A172 (cell line): ENCODE measurements around the gene ALG1L2. TPM values are rescaled to one million over a fixed set of nuclear protein-coding genes. Genes with fewer than 3 reads are reported as not detected.
"Not testable (repeated sequence)": the region's sequence is repeated elsewhere in the genome, so short reads cannot be mapped to it uniquely, and the experiment has no call there.

Experiments
- DNase-seq: peaks from one replicate; pipeline ENCODE4 v3.0.0-alpha.2; 2015; ENCODE audit warnings: low spot score
- total RNA-seq: library from RNA; depleted of rRNA; stranded (reverse); fragments of >200 nt; shearing (Covaris generic); gene quantifications from 2 replicates; pipeline ENCODE4 v1.2.3, GENCODE V29; 2014; rRNA removed

ALG1L2 gene
- not detected in 2 replicates for total RNA-seq

GRCh38 chr3:130081351-130081881, at the start of gene ALG1L2:
ALG1L2 (plus strand) TSS chr3:130081831; CDS start chr3:130082017, 186 bp downstream.
- DNase-seq = no peak

GRCh38 chr3:130037126-130037815, 44.4 kb upstream of the ALG1L2 start:
- peak; percentile 26 for DNase-seq

- DNase-seq = not testable (repeated sequence)
These were observed 38.9 kb upstream of the ALG1L2 start for GRCh38 chr3:130042736-130043135.

GRCh38 chr3:130043658-130044057, 38.0 kb upstream of the ALG1L2 start:
- not testable (repeated sequence) for DNase-seq

GRCh38 chr3:130044370-130044769, 37.3 kb upstream of the ALG1L2 start:
- no peak for DNase-seq

GRCh38 chr3:130048726-130049125, 32.9 kb upstream of the ALG1L2 start:
- no peak for DNase-seq

- not testable (repeated sequence) for DNase-seq
These were observed 29.3 kb upstream of the ALG1L2 start for GRCh38 chr3:130052366-130052765.

GRCh38 chr3:130052965-130053364, 28.7 kb upstream of the ALG1L2 start:
- not testable (repeated sequence) for DNase-seq

GRCh38 chr3:130057536-130058266, 23.9 kb upstream of the ALG1L2 start:
- not testable (repeated sequence) for DNase-seq

GRCh38 chr3:130058267-130058657, 23.4 kb upstream of the ALG1L2 start:
- not testable (repeated sequence) for DNase-seq

- DNase-seq = not testable (repeated sequence)
These were observed 22.9 kb upstream of the ALG1L2 start for GRCh38 chr3:130058716-130059115.

GRCh38 chr3:130059162-130059561, 22.5 kb upstream of the ALG1L2 start:
- DNase-seq = not testable (repeated sequence)

GRCh38 chr3:130073582-130073981, 8.0 kb upstream of the ALG1L2 start:
- no peak for DNase-seq

GRCh38 chr3:130077636-130078035, 4.0 kb upstream of the ALG1L2 start:
- DNase-seq = no peak

- not testable (repeated sequence) for DNase-seq
These were observed 1.9 kb downstream of the ALG1L2 start for GRCh38 chr3:130083363-130084090.

- no peak for DNase-seq
These were observed 2.9 kb downstream of the ALG1L2 start for GRCh38 chr3:130084436-130084980.

GRCh38 chr3:130085881-130086280, 4.2 kb downstream of the ALG1L2 start:
- DNase-seq = no peak

GRCh38 chr3:130086628-130087027, 5.0 kb downstream of the ALG1L2 start:
- DNase-seq = not testable (repeated sequence)

GRCh38 chr3:130088061-130088460, 6.4 kb downstream of the ALG1L2 start:
- no peak for DNase-seq

- DNase-seq = not testable (repeated sequence)
These were observed 9.1 kb downstream of the ALG1L2 start for GRCh38 chr3:130090681-130091080.

GRCh38 chr3:130091958-130092357, 10.3 kb downstream of the ALG1L2 start:
- DNase-seq = no peak
